Hair follicle dermal papilla cell (primary cell): ENCODE results near the gene ATP5PF. TPM values are rescaled to one million over a fixed set of nuclear protein-coding genes. Genes with fewer than 3 reads are reported as not detected.

Source experiments
- total RNA-seq: library from RNA; depleted of rRNA; stranded (reverse); fragments of >200 nt; gene quantifications from 2 replicates; pipeline ENCODE4 v1.2.3, GENCODE V29; 2012

ATP5PF gene, protein sequence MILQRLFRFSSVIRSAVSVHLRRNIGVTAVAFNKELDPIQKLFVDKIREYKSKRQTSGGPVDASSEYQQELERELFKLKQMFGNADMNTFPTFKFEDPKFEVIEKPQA
- total RNA-seq: 18.2 and 27.7 TPM in 2 replicates

DNA sequence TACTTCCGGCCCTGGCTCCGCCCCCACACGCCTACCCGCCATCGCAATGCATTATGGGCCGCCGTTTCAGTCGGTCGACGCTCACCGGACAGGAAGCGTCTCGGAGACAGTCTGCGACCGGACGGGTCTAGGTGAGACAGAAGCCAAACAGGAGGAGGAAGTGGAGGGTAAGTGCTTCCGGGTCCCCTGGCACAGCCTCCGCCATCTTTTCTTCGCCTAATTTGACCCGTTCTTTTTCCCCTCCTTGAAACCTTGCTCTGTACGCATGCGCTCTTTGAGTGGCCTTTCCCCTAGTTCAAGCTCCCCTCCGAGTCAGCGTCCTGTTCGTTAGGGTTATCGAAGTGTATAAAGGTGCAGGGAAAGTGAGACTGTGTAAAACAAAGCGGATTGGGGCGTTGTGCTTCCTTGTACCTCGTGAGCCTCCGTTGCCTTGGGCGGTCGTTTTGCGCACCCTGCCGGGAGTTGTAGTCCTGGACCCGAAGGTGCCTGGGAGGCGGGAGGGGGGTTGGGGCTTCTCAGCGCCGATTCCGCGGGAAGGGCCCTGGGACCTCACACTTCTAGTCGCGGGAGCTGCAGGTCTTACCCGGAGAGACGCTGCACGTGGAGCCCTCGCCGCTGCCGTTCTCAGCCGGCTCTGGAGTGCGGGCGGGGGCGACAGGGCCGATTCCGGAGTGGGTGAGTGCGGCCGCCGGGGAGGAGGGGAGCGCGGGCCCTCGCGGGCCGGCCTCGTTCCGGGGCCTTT is at the start of gene ATP5PF, which contains the start of gene GABPA:
TSS of gene ATP5PF (minus strand) at position 1 of the 742 bp plus-strand sequence. CDS start 5,110 bp downstream, outside the sequence.
TSS of gene GABPA (plus strand) at position 69 of the 742 bp plus-strand sequence. CDS start 6,627 bp downstream, outside the sequence.

Other genes starting within 250 kb of the ATP5PF start
- gene MRPL39, start 127.4 kb downstream of the ATP5PF start, total RNA-seq: 10.4 and 17.4 TPM in 2 replicates
- gene JAM2, start 95.6 kb downstream of the ATP5PF start, total RNA-seq: 14.7 and 16.2 TPM in 2 replicates
- 27.1 and 34.6 TPM in 2 replicates for gene GABPA, start 68 bp upstream of the ATP5PF start, total RNA-seq